RWPE2 (cell line): ENCODE data around the gene LMO3.

Source experiments
- ATAC-seq: fragments of 200-7000 bp; cut with Tn5 transposase; 3 replicates; pipeline ENCODE4 v1.9.1; 2021; ENCODE audit warnings: low read depth
- DNase-seq: peaks from one replicate; pipeline ENCODE4 v3.0.0-alpha.2; 2020; ENCODE audit warnings: low spot score
- H3K27ac ChIP-seq: fragments of 450-650 bp; 2 replicates; pipeline ENCODE4 v1.5.1; 2017; ENCODE audit warnings: mild to moderate bottlenecking; ENCODE audit not compliant: poor library complexity, severe bottlenecking
- H3K27me3 ChIP-seq: fragments of 250-450 bp; sonication (Bioruptor Pico); 2 replicates; pipeline ENCODE4 v1.5.1; 2021; ENCODE audit warnings: mild to moderate bottlenecking, moderate library complexity; ENCODE audit not compliant: insufficient read depth, poor library complexity, severe bottlenecking
- H3K36me3 ChIP-seq: fragments of 250-450 bp; sonication (Bioruptor Pico); 2 replicates; pipeline ENCODE4 v1.5.1; 2020; ENCODE audit warnings: low read depth, mild to moderate bottlenecking, moderate library complexity
- H3K4me1 ChIP-seq: fragments of 250-450 bp; sonication (Bioruptor Pico); 2 replicates; pipeline ENCODE4 v1.5.1; 2021; ENCODE audit warnings: mild to moderate bottlenecking, moderate library complexity; ENCODE audit not compliant: insufficient read depth, poor library complexity, severe bottlenecking
- H3K4me3 ChIP-seq: fragments of 250-450 bp; sonication (Bioruptor Pico); 2 replicates; pipeline ENCODE4 v1.5.1; 2021; ENCODE audit warnings: mild to moderate bottlenecking, moderate library complexity; ENCODE audit not compliant: severe bottlenecking
- H3K9me3 ChIP-seq: fragments of 250-450 bp; sonication (Bioruptor Pico); 2 replicates; pipeline ENCODE4 v1.5.1; 2021; ENCODE audit warnings: mild to moderate bottlenecking, moderate library complexity; ENCODE audit not compliant: severe bottlenecking
- CTCF ChIP-seq: fragments of 450-650 bp; IDR thresholded peaks from one replicate; pipeline ENCODE4 v1.5.1; 2017; ENCODE audit warnings: mild to moderate bottlenecking, moderate library complexity; ENCODE audit not compliant: poor library complexity, severe bottlenecking

LMO3 gene

GRCh38 chr12:16530268-16530850, 75.6 kb downstream of the LMO3 start:
- Histone ChIP-seq H3K27me3 (no peaks in the 10 kb centered on the region), H3K27ac (no peak overlapping the region), H3K4me3 (no peak overlapping the region), H3K9me3 (no peaks in the 10 kb centered on the region), H3K4me1 (no peaks in the 10 kb centered on the region), H3K36me3 (no peaks in the 10 kb centered on the region)
- no peak for ATAC-seq
- no peak for TF ChIP-seq CTCF
- DNase-seq = no peak

GRCh38 chr12:16526693-16527092, 79.3 kb downstream of the LMO3 start:
- TF ChIP-seq CTCF = no peak
- ATAC-seq (no peak), DNase-seq (no peak)
- no peaks in the 10 kb centered on the region for H3K9me3 ChIP-seq
- H3K4me3 ChIP-seq = no peak overlapping the region
- H3K27ac ChIP-seq = no peak overlapping the region
- no peaks in the 10 kb centered on the region for H3K27me3 ChIP-seq
- H3K4me1 ChIP-seq = no peaks in the 10 kb centered on the region
- no peaks in the 10 kb centered on the region for H3K36me3 ChIP-seq

GRCh38 chr12:16524378-16524777, 81.6 kb downstream of the LMO3 start:
- Histone ChIP-seq H3K36me3 (no peaks in the 10 kb centered on the region), H3K27me3 (no peaks in the 10 kb centered on the region), H3K4me3 (no peak overlapping the region), H3K27ac (no peak overlapping the region), H3K4me1 (no peaks in the 10 kb centered on the region), H3K9me3 (no peaks in the 10 kb centered on the region)
- no peak for TF ChIP-seq CTCF
- ATAC-seq (no peak), DNase-seq (no peak)

- DNase-seq (no peak), ATAC-seq (no peak)
- H3K4me1 ChIP-seq = no peaks in the 10 kb centered on the region
- H3K27ac ChIP-seq = no peak overlapping the region
- no peaks in the 10 kb centered on the region for H3K9me3 ChIP-seq
- no peaks in the 10 kb centered on the region for H3K36me3 ChIP-seq
- H3K27me3 ChIP-seq = no peaks in the 10 kb centered on the region
- H3K4me3 ChIP-seq = no peak overlapping the region
- TF ChIP-seq CTCF = no peak
Measured at GRCh38 chr12:16523951-16524331, 82.0 kb downstream of the LMO3 start.

GRCh38 chr12:16523284-16523950, 82.5 kb downstream of the LMO3 start:
- ATAC-seq = no peak
- H3K9me3 ChIP-seq = no peaks in the 10 kb centered on the region
- no peak for DNase-seq

More at GRCh38 chr12:16523284-16523950, 82.5 kb downstream of the LMO3 start:
- Histone ChIP-seq H3K4me3 (no peak overlapping the region), H3K27ac (no peak overlapping the region), H3K36me3 (no peaks in the 10 kb centered on the region), H3K4me1 (no peaks in the 10 kb centered on the region), H3K27me3 (no peaks in the 10 kb centered on the region)
- no peak for TF ChIP-seq CTCF
